Mucosa of descending colon (tissue), 3 donors: Measurements from ENCODE around the gene JAG2. TPM values are rescaled to one million over a fixed set of nuclear protein-coding genes. Genes with fewer than 3 reads are reported as not detected.

Experiments
- ATAC-seq: fragments of 200-7000 bp; cut with Tn5 transposase; one replicate; pipeline ENCODE4 v1.9.1; 2020; ENCODE audit warnings: mild to moderate bottlenecking, moderate library complexity
- DNase-seq, 3 donors: peaks; one replicate each; pipeline ENCODE4 v3.0.0-alpha.2; 2020
- H3K36me3 ChIP-seq: fragments of 200-600 bp; one replicate; pipeline ENCODE4 v1.8.0; 2021; ENCODE audit warnings: low read depth, mild to moderate bottlenecking
- H3K4me1 ChIP-seq: fragments of 200-600 bp; one replicate; pipeline ENCODE4 v1.8.0; 2021; ENCODE audit warnings: low read depth, mild to moderate bottlenecking
- H3K4me3 ChIP-seq: fragments of 200-600 bp; one replicate; pipeline ENCODE4 v1.8.0; 2021; ENCODE audit warnings: mild to moderate bottlenecking
- H3K9me3 ChIP-seq: fragments of 200-600 bp; one replicate; pipeline ENCODE4 v1.8.0; 2021; ENCODE audit warnings: mild to moderate bottlenecking
- intact Hi-C, 2 donors: fragments of 100-400 bp; cut with DNase I in 1 of 2; cut with micrococcal nuclease in 1 of 2; formaldehyde crosslinking; loops; one replicate each; pipeline versions ENCODE4 v1.11.0 to v1.11.1; 2022; cut with DNase I, micrococcal nuclease
- total RNA-seq, 3 donors: library from RNA; stranded (reverse); fragmentation: NEBNext Ultra II Directional in 2 of 3; extraction: Animal tissue kit (Norgen Biotek cat#: 25700) in 2 of 3; gene quantifications; one replicate each; pipeline versions ENCODE4 v1.2.1 to v1.2.4, GENCODE V29; 2021 to 2023
- TF ChIP-seq, protein P1 (sequence below): fragments of 200-600 bp; IDR thresholded peaks from one replicate; pipeline ENCODE4 v1.8.0; 2022; ENCODE audit warnings: antibody characterized with exemption, mild to moderate bottlenecking
- donor health status: DM: no; HTN: no; CAD: no; lungs with moderate emphysema.
- donor health status: DM: no; HTN: no; CAD: no.
- donor health status: DM: no; HTN: yes; CAD: no.

JAG2 gene
- total RNA-seq, 3 donors from 2014 or later = 5.6 to 8.2 (median 5.7) TPM

DNA sequence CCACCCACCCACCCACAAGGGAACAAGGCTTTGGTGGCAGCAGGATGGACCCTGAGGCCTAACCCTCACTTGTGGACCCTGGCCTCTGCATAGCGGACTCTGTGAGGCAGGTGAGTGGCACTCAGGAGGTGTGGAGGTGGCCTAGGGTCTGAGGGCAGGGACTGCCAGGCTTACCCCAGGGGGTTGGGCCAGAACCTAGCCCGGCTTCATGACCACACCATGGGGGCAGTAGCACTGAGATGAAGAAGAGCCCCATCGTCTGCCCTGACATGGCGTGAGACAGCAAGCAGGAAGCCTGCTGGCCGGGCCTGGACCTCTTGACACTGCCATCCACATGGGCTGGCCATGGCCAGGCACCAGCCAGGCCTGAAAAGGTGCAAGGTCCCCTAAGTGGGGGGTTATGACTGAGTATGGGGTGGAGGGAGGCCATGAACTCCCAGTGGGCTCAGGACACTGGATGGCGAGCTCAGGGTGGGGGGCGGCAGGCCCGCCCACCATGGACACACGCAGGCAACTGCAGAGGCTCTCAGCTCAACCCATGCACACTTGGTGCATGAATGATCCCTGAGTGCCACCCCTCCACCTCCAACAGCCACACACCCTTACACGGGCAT, 29.3 kb downstream of the JAG2 start:
- Histone ChIP-seq H3K4me1 (no peaks in the 10 kb centered on the region), H3K4me3 (no peak overlapping the region), H3K36me3 (no peaks in the 10 kb centered on the region), H3K9me3 (peaks cover 14% of the 10 kb centered on the region)
- no peak for ATAC-seq
- TF ChIP-seq, protein P1, sequence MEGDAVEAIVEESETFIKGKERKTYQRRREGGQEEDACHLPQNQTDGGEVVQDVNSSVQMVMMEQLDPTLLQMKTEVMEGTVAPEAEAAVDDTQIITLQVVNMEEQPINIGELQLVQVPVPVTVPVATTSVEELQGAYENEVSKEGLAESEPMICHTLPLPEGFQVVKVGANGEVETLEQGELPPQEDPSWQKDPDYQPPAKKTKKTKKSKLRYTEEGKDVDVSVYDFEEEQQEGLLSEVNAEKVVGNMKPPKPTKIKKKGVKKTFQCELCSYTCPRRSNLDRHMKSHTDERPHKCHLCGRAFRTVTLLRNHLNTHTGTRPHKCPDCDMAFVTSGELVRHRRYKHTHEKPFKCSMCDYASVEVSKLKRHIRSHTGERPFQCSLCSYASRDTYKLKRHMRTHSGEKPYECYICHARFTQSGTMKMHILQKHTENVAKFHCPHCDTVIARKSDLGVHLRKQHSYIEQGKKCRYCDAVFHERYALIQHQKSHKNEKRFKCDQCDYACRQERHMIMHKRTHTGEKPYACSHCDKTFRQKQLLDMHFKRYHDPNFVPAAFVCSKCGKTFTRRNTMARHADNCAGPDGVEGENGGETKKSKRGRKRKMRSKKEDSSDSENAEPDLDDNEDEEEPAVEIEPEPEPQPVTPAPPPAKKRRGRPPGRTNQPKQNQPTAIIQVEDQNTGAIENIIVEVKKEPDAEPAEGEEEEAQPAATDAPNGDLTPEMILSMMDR = no peak
- intact Hi-C loops = no loop called here
- peak in 1 of 3 donors; percentile 29 for DNase-seq

DNA sequence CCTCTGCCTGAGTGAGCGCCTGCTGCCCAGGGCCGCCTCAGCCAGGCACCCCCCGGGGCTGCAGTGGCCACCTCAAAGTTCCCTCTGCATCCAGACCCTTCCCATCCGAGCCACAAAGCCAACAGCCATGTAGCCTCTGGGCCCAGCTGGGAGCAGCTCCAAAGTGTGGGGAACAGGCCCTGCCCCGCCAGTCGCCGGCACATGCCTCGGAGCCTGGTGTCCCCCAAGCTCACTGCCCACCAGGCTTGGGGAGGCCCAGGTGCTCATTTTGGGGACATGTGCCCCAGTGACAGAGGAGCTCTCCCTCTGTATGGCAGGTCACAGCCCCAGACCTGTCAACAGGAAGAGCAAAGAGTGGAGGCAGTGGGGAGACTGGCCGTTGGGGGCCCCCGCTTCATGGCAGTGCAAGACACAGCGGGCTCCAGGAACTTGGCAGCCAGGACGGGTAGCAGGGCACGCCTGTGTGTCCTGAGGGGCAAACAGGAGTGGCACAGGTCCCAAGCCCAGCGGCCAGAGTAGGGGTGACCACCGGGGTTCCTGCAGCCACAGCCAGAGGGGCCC, 29.9 kb downstream of the JAG2 start:
- H3K36me3 ChIP-seq = no peaks in the 10 kb centered on the region
- H3K9me3 ChIP-seq = peaks cover 14% of the 10 kb centered on the region
- no peak overlapping the region for H3K4me3 ChIP-seq
- ATAC-seq (no peak), DNase-seq (peak in 1 of 3 donors; percentile 26)
- TF ChIP-seq, protein P1 = no peak
- H3K4me1 ChIP-seq = no peaks in the 10 kb centered on the region
- intact Hi-C loops = no loop called here

DNA sequence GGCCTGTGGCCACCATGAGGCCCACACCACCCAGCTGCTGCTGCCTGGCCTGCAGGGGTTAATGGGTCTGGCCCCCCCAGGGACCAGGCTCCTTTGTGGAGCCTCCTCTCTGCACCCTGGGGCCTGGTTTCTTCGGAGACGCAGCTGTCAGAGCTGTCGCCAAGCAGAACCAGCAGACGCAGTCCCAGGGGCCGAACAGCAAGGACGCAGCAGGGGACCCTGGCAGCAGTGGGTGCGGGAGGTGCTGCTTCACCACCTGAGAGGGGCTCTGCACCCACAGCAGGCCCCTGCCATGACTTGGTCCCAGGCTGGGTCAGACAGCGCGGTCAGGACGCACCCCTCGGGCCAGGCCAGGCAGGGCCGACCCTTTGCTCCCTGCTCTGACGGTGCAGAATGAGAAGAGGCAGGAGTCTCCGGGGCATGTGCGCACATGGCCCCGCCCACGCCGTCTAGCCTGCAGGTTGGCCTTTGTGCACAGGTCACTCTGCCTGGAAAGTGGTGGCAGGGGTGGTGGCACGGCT, 30.5 kb downstream of the JAG2 start:
- H3K9me3 ChIP-seq = peaks cover 14% of the 10 kb centered on the region
- no peak overlapping the region for H3K4me3 ChIP-seq
- no peak for ATAC-seq
- no peaks in the 10 kb centered on the region for H3K4me1 ChIP-seq
- DNase-seq = peak in 1 of 3 donors; percentile 39
- intact Hi-C loops = no loop called here
- TF ChIP-seq, protein P1 = no peak
- no peaks in the 10 kb centered on the region for H3K36me3 ChIP-seq

DNA sequence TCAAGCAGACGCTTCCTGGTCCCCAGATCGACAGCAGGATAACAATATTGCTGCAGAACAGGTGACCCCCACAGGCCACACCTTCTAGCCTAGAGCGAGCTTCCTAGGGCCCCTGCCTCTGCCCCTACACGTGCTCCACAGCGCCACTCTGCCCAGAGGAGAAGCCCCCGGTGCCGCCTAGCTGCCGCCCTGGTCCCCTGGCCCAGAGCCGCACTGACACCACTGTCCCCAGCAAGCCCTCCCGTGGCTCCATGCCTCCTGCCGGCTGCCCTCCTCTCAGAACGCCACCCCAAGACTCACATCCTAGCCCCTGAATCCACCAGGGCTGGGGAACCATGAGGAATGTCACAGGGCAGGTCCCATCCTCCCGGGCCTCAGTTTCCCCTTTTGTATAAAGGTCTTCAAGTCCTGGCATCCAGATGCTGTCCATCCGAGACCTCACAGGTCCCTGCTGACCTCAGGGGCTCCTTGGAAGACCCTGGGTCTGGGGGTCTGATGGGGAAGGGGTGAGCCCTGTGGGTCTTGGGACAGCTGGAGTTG, 31.0 kb downstream of the JAG2 start:
- Histone ChIP-seq H3K4me1 (no peaks in the 10 kb centered on the region), H3K36me3 (no peaks in the 10 kb centered on the region), H3K4me3 (no peak overlapping the region), H3K9me3 (peaks cover 14% of the 10 kb centered on the region)
- TF ChIP-seq, protein P1 = no peak
- ATAC-seq (no peak), DNase-seq (peak in 1 of 3 donors; percentile 27)
- intact Hi-C loops = no loop called here

DNA sequence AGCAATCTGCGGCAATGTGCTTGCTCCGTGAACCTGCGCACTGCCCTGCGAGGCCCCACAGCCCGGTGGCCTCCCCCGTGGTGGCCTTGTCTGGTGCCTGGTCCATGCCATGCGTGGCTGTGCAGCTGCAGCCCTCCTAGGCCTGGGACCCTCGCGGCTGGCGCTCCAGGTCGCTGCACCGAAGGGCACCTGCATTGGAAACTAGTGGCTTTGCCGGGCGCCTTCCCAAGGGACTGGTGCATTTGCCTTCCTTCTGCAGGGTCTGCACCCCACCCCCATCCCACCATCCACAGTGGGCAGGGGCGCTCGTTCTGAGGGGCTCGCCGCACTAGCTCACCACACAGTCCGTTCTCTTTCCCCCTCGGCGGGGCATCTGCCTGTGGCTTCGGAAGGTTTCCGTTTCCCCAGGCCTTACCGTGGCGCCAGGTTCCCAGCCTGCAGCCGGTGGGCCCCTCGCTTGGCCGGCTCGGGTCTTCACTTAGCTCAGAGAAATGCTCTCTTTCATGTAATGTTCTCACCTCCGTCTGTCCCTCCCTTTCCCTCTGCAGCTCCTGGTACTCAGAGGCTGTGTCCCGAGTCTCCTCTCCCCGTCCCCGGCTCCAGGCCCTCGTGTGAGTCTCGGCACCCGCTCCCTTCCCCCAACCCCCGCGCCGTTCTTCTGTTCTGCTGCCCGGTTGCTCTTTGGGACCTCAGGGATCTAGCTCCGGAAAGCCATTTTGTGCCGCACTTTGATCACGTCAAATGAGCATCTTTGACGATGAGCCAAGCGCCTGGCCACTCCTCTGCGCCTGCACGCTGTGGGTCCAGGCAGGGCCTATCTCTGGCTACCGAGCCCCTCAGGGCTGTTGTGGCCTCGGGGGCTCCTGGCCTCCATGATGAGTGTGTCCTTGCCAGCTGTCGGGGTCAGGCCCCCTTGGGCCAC, 31.9 kb downstream of the JAG2 start:
- Histone ChIP-seq H3K4me3 (no peak overlapping the region), H3K9me3 (peaks cover 17% of the 10 kb centered on the region), H3K4me1 (no peaks in the 10 kb centered on the region), H3K36me3 (no peaks in the 10 kb centered on the region)
- intact Hi-C loops = no loop called here
- peak in 2 of 3 donors; percentile 21 to 36 for DNase-seq
- TF ChIP-seq, protein P1 = no peak
- no peak for ATAC-seq
